Panc1 (cell line): Measurements from ENCODE around the gene RPS19BP1. TPM values are rescaled to one million over a fixed set of nuclear protein-coding genes. Genes with fewer than 3 reads are reported as not detected.

Source experiments
- ATAC-seq: fragments of 200-7000 bp; cut with Tn5 transposase; 2 replicates; pipeline ENCODE4 v1.9.1; 2020; ENCODE audit warnings: mild to moderate bottlenecking, moderate library complexity
- BruUV-seq: library from RNA; stranded (reverse); fragments of 400-500 nt; replicated peaks from 2 replicates; lab custom pipeline; 2021; lab: Mats Ljungman, UMichigan
- CTCF ChIA-PET: fragments of 300-600 bp; sonication (Branson Sonifier 250); formaldehyde crosslinking; loops from one replicate; lab custom pipeline; 2022; ENCODE audit warnings: antibody characterized with exemption; lab: Charles Lee
- POLR2A ChIA-PET: fragments of 300-600 bp; sonication (Branson Sonifier 250); formaldehyde crosslinking; loops from one replicate; lab custom pipeline; 2022; ENCODE audit warnings: antibody characterized with exemption; lab: Charles Lee
- DNase-seq: peaks from one replicate; pipeline ENCODE4 v3.0.0-alpha.2; 2010; ENCODE audit warnings: low read depth, low spot score
- H3K27ac ChIP-seq: 2 replicates; pipeline ENCODE4 v1.5.1; 2011; ENCODE audit warnings: mild to moderate bottlenecking, low read length, inconsistent platforms
- H3K27me3 ChIP-seq: fragments of 200-500 bp; sonication (Bioruptor generic); 2 replicates; pipeline ENCODE4 v1.6.0; 2014; ENCODE audit warnings: low read length, inconsistent platforms; ENCODE audit not compliant: control insufficient read depth, insufficient read depth
- H3K36me3 ChIP-seq: fragments of 200-500 bp; sonication (Bioruptor generic); 2 replicates; pipeline ENCODE4 v1.5.1; 2014; ENCODE audit warnings: inconsistent platforms, mild to moderate bottlenecking, low read length, moderate library complexity; ENCODE audit not compliant: control insufficient read depth, insufficient read depth
- H3K4me1 ChIP-seq: 2 replicates; pipeline ENCODE4 v1.5.1; 2011; ENCODE audit warnings: inconsistent platforms, mild to moderate bottlenecking, low read length, moderate library complexity; ENCODE audit not compliant: control insufficient read depth, insufficient read depth
- H3K4me3 ChIP-seq, 2 experiments: 2 replicates each; pipeline ENCODE4 v1.5.1; 2011 to 2012; ENCODE audit warnings: low read depth in 2 of 2, low read length in 2 of 2, mild to moderate bottlenecking in 2 of 2, inconsistent platforms in 1 of 2, moderate library complexity in 1 of 2
- H3K9me3 ChIP-seq: fragments of 200-500 bp; sonication (Bioruptor generic); 2 replicates; pipeline ENCODE4 v1.5.1; 2014; ENCODE audit warnings: low read depth, mild to moderate bottlenecking, inconsistent platforms, low read length, moderate library complexity; ENCODE audit not compliant: control insufficient read depth, insufficient read depth
- POLR2AphosphoS5 ChIP-seq: IDR thresholded peaks from 2 replicates; pipeline ENCODE4 v1.6.1; 2012; ENCODE audit warnings: mild to moderate bottlenecking, low read depth, low read length, moderate library complexity
- SIN3A ChIP-seq: IDR thresholded peaks from 2 replicates; pipeline ENCODE4 v1.6.1; 2012; ENCODE audit warnings: low read depth, mild to moderate bottlenecking, low read length, moderate library complexity, borderline replicate concordance; ENCODE audit not compliant: insufficient read depth
- TCF7L2 ChIP-seq: IDR thresholded peaks from 2 replicates; pipeline ENCODE4 v1.6.1; 2011; ENCODE audit warnings: mild to moderate bottlenecking, low read depth, low read length, inconsistent platforms
- in situ Hi-C: cut with HindIII; loops from 2 replicates; pipeline ENCODE4 v1.10.0; 2016; ENCODE audit warnings: low sequenced_read_pairs, low pct_unique_long_range_greater_than_20kb
- intact Hi-C: fragments of 100-400 bp; cut with micrococcal nuclease; formaldehyde crosslinking; loops from one replicate; pipeline ENCODE4 v1.10.0; 2022; ENCODE audit not compliant: unreplicated experiment
- total RNA-seq: library from RNA; stranded (reverse); gene quantifications from one replicate; pipeline ENCODE4 v1.2.1, GENCODE V29; 2021; ENCODE audit not compliant: unreplicated experiment
- TF ChIP-seq, protein P1 (sequence below), 2 experiments: IDR thresholded peaks; 2 replicates each; pipeline ENCODE4 v1.6.1; 2011 to 2012; ENCODE audit warnings: low read depth in 2 of 2, control low read depth in 1 of 2, low read length in 1 of 2, mild to moderate bottlenecking in 1 of 2, moderate library complexity in 1 of 2; ENCODE audit not compliant: insufficient read depth in 1 of 2
- TF ChIP-seq, protein P2 (sequence below): fragments of 450-650 bp; IDR thresholded peaks from 2 replicates; pipeline ENCODE4 v1.5.1; 2017; ENCODE audit warnings: mild to moderate bottlenecking

RPS19BP1 gene
- total RNA-seq, 1 experiment from 2014 or later, result 123 TPM

DNA sequence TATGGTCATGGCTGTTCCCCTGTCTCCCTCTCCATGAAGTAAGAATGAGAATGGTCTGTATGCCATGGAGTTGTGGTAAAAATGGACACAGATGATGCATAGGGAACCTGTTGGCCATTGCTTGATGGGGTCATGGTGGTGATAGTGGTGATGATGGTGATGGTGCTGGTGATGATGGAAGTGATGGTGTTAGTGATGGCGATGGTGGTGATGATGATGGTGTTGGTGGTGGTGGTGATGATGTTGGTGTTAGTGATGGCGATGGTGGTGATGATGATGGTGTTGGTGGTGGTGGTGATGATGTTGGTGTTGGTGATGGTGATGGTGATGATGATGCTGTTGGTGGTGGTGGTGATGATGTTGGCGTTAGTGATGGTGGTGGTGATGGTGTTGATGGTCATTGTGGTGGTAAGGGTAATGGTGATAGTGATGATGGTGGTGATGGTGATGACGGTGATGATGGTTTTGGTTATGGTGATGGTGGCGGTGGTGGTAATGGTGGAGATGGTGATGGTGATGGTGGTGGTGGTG, 32.9 kb upstream of the RPS19BP1 start:
- Histone ChIP-seq H3K36me3 (no peaks in the 10 kb centered on the region), H3K27me3 (no peaks in the 10 kb centered on the region), H3K4me1 (no peaks in the 10 kb centered on the region), H3K4me3 (no peak overlapping the region), H3K27ac (no peak overlapping the region), H3K9me3 (no peaks in the 10 kb centered on the region)
- CTCF ChIA-PET, result interaction anchor here (0.6 kb wide), 1 partner anchor 53 kb away, joined by 8 read pairs; no protein-coding TSS in a partner anchor
- DNase-seq (no peak), ATAC-seq (no peak)
- intact Hi-C loops, result no loop called here
- no TSS peak for BruUV-seq
- POLR2A ChIA-PET, result no interaction called here
- in situ Hi-C loops, result no loop called here
- no peak for TF ChIP-seq TCF7L2
- TF ChIP-seq, protein P1, sequence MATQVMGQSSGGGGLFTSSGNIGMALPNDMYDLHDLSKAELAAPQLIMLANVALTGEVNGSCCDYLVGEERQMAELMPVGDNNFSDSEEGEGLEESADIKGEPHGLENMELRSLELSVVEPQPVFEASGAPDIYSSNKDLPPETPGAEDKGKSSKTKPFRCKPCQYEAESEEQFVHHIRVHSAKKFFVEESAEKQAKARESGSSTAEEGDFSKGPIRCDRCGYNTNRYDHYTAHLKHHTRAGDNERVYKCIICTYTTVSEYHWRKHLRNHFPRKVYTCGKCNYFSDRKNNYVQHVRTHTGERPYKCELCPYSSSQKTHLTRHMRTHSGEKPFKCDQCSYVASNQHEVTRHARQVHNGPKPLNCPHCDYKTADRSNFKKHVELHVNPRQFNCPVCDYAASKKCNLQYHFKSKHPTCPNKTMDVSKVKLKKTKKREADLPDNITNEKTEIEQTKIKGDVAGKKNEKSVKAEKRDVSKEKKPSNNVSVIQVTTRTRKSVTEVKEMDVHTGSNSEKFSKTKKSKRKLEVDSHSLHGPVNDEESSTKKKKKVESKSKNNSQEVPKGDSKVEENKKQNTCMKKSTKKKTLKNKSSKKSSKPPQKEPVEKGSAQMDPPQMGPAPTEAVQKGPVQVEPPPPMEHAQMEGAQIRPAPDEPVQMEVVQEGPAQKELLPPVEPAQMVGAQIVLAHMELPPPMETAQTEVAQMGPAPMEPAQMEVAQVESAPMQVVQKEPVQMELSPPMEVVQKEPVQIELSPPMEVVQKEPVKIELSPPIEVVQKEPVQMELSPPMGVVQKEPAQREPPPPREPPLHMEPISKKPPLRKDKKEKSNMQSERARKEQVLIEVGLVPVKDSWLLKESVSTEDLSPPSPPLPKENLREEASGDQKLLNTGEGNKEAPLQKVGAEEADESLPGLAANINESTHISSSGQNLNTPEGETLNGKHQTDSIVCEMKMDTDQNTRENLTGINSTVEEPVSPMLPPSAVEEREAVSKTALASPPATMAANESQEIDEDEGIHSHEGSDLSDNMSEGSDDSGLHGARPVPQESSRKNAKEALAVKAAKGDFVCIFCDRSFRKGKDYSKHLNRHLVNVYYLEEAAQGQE (IDR thresholded peaks at IDR 0.05; ENCODE audit: insufficient read depth in 1 of 2, low read depth in 2 of 2, low read length in 1 of 2), result no peak
- TF ChIP-seq, protein P2, sequence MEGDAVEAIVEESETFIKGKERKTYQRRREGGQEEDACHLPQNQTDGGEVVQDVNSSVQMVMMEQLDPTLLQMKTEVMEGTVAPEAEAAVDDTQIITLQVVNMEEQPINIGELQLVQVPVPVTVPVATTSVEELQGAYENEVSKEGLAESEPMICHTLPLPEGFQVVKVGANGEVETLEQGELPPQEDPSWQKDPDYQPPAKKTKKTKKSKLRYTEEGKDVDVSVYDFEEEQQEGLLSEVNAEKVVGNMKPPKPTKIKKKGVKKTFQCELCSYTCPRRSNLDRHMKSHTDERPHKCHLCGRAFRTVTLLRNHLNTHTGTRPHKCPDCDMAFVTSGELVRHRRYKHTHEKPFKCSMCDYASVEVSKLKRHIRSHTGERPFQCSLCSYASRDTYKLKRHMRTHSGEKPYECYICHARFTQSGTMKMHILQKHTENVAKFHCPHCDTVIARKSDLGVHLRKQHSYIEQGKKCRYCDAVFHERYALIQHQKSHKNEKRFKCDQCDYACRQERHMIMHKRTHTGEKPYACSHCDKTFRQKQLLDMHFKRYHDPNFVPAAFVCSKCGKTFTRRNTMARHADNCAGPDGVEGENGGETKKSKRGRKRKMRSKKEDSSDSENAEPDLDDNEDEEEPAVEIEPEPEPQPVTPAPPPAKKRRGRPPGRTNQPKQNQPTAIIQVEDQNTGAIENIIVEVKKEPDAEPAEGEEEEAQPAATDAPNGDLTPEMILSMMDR, result no peak
- TF ChIP-seq SIN3A, result no peak
- no peak for TF ChIP-seq POLR2AphosphoS5

DNA sequence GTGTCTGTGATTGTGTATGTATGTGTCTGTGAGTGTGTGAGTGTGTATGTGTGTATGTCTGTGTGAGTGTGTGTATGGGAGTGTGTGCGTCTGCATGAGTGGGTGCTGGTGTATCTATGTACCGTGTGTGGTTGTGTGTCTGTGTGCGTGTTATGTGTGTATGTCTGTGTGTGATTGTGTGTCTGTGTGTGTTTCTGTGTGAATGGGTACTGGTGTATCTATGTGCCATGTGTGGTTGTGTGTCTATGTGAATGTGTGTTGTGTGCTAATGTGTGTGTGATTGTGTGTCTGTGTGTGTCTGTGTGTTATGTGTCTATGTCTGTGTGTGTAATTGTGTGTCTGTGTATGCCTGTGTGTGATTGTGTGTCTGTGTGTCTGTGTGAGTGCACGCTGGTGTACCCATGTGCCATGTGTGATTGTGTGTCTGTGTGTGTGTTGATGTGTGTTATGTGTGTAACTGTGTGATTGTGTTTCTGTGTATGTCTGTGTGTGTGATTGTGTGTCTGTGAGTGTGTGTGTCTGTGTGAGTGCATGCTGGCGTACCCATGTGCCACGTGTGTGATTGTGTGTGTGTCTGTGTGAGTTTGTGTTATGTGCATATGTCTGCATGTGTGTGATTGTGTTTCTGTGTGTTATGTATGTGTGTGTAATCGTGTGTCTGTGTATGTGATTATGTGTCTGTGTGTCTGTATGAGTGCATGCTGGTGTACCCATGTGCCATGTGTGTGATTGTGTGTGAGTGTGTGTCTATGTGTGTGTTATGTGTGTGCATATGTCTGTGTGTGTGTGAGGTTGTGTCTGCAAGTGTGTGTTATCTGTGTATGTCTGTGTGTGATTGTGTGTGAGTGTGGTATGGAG, 31.3 kb upstream of the RPS19BP1 start:
- TF ChIP-seq TCF7L2 (no peak), POLR2AphosphoS5 (no peak), SIN3A (no peak)
- TF ChIP-seq, protein P2, result no peak
- TF ChIP-seq, protein P1 (IDR thresholded peaks at IDR 0.05; ENCODE audit: insufficient read depth in 1 of 2, low read depth in 2 of 2, low read length in 1 of 2), result no peak
- CTCF ChIA-PET, result no interaction called here
- H3K9me3 ChIP-seq, result no peaks in the 10 kb centered on the region
- intact Hi-C loops (no loop called here), in situ Hi-C loops (no loop called here)
- POLR2A ChIA-PET, result interaction anchor here (0.6 kb wide), 1 partner anchor 414 kb away, joined by 3 read pairs; no protein-coding TSS in a partner anchor
- H3K27ac ChIP-seq, result no peak overlapping the region
- ATAC-seq (no peak), DNase-seq (no peak)
- H3K27me3 ChIP-seq, result no peaks in the 10 kb centered on the region
- no TSS peak for BruUV-seq
- peaks cover 4% of the 10 kb centered on the region for H3K4me1 ChIP-seq
- no peak overlapping the region for H3K4me3 ChIP-seq
- H3K36me3 ChIP-seq, result no peaks in the 10 kb centered on the region
